ENCODE measurements around the gene BCAR1.

BCAR1 gene

GRCh38 chr16:75222271-75222783 lies 29.1 kb downstream of the BCAR1 start:
- H3K4me1 ChIP-seq (ENCODE audit: control insufficient read depth in 1 of 2, insufficient read depth in 1 of 2, low read depth in 1 of 2, low read length in 1 of 2) = no peaks in the 10 kb centered on the region
- H3K27me3 ChIP-seq = peaks cover 27% of the 10 kb centered on the region
- no peak overlapping the region for H3K27ac ChIP-seq
- H3K36me3 ChIP-seq = no peaks in the 10 kb centered on the region
- no peak overlapping the region for H3K4me3 ChIP-seq (ENCODE audit: low read depth in 1 of 2, low read length in 1 of 2)
- no peaks in the 10 kb centered on the region for H3K9me3 ChIP-seq
- no peak for TF ChIP-seq CTCF (IDR thresholded peaks at IDR 0.05)

- H3K4me3 ChIP-seq (ENCODE audit: low read depth in 1 of 2, low read length in 1 of 2) = no peak overlapping the region
- peaks cover 9% of the 10 kb centered on the region for H3K27me3 ChIP-seq
- no peak overlapping the region for H3K27ac ChIP-seq
- no peaks in the 10 kb centered on the region for H3K9me3 ChIP-seq
- no peak for TF ChIP-seq CTCF (IDR thresholded peaks at IDR 0.05)
- no peaks in the 10 kb centered on the region for H3K36me3 ChIP-seq
- H3K4me1 ChIP-seq (ENCODE audit: control insufficient read depth in 1 of 2, insufficient read depth in 1 of 2, low read depth in 1 of 2, low read length in 1 of 2) = no peaks in the 10 kb centered on the region
Measured at GRCh38 chr16:75219838-75220237, 31.6 kb downstream of the BCAR1 start.

- Histone ChIP-seq H3K4me3 (ENCODE audit: low read depth in 1 of 2, low read length in 1 of 2) (no peak overlapping the region), H3K27ac (no peak overlapping the region), H3K36me3 (no peaks in the 10 kb centered on the region), H3K4me1 (ENCODE audit: control insufficient read depth in 1 of 2, insufficient read depth in 1 of 2, low read depth in 1 of 2, low read length in 1 of 2) (no peaks in the 10 kb centered on the region), H3K27me3 (peaks cover 7% of the 10 kb centered on the region), H3K9me3 (no peaks in the 10 kb centered on the region)
- no peak for TF ChIP-seq CTCF (IDR thresholded peaks at IDR 0.05)
Measured at GRCh38 chr16:75219088-75219487, 32.3 kb downstream of the BCAR1 start.

- no peak within 1 kb of the TSS for H3K27ac ChIP-seq
- no peak within 1 kb of the TSS for H3K4me3 ChIP-seq (ENCODE audit: low read depth in 1 of 2, low read length in 1 of 2)
- H3K36me3 ChIP-seq = no peaks in the 10 kb centered on the region
- no peaks in the 10 kb centered on the region for H3K4me1 ChIP-seq (ENCODE audit: control insufficient read depth in 1 of 2, insufficient read depth in 1 of 2, low read depth in 1 of 2, low read length in 1 of 2)
- H3K27me3 ChIP-seq = peaks cover 7% of the 10 kb centered on the region
- no peak for TF ChIP-seq CTCF (IDR thresholded peaks at IDR 0.05)
- H3K9me3 ChIP-seq = no peaks in the 10 kb centered on the region
Measured at GRCh38 chr16:75218256-75219076, 33.0 kb downstream of the BCAR1 start, which contains the start of gene CTRB1. Gene CTRB1 (plus strand): TSS chr16:75218988. CDS start chr16:75219008, 20 bp downstream.

- no peak for TF ChIP-seq CTCF (IDR thresholded peaks at IDR 0.05)
- Histone ChIP-seq H3K36me3 (no peaks in the 10 kb centered on the region), H3K4me1 (ENCODE audit: control insufficient read depth in 1 of 2, insufficient read depth in 1 of 2, low read depth in 1 of 2, low read length in 1 of 2) (no peaks in the 10 kb centered on the region), H3K27ac (no peak overlapping the region), H3K27me3 (peaks cover 7% of the 10 kb centered on the region), H3K9me3 (no peaks in the 10 kb centered on the region), H3K4me3 (ENCODE audit: low read depth in 1 of 2, low read length in 1 of 2) (no peak overlapping the region)
Measured at GRCh38 chr16:75217389-75217851, 34.0 kb downstream of the BCAR1 start.

Measured in neutrophil (primary cell).